ENCODE measurements around the gene ITGBL1.

The ITGBL1 gene

GRCh38 chr13:101628900-101629299 lies 176.4 kb downstream of the ITGBL1 start:
- H3K27ac ChIP-seq (ENCODE audit: low read depth, low read length) = no peak overlapping the region
- no peak overlapping the region for H3K9ac ChIP-seq (ENCODE audit: low read length)
- H3K4me1 ChIP-seq (ENCODE audit: control insufficient read depth, insufficient read depth, low read length) = peaks cover 7% of the 10 kb centered on the region
- H3K4me3 ChIP-seq (ENCODE audit: low read depth, low read length) = no peak overlapping the region
- H3K36me3 ChIP-seq (ENCODE audit: control insufficient read depth, insufficient read depth, low read length) = no peaks in the 10 kb centered on the region
- H3K9me3 ChIP-seq (ENCODE audit: control insufficient read depth, insufficient read depth, low read depth, low read length) = no peaks in the 10 kb centered on the region
- no peaks in the 10 kb centered on the region for H3K27me3 ChIP-seq (ENCODE audit: control insufficient read depth, insufficient read depth, low read length)

GRCh38 chr13:101631395-101631794 lies 178.9 kb downstream of the ITGBL1 start:
- H3K9ac ChIP-seq (ENCODE audit: low read length) = no peak overlapping the region
- H3K27me3 ChIP-seq (ENCODE audit: control insufficient read depth, insufficient read depth, low read length) = no peaks in the 10 kb centered on the region
- H3K27ac ChIP-seq (ENCODE audit: low read depth, low read length) = no peak overlapping the region
- H3K4me3 ChIP-seq (ENCODE audit: low read depth, low read length) = no peak overlapping the region
- H3K9me3 ChIP-seq (ENCODE audit: control insufficient read depth, insufficient read depth, low read depth, low read length) = no peaks in the 10 kb centered on the region
- H3K36me3 ChIP-seq (ENCODE audit: control insufficient read depth, insufficient read depth, low read length) = no peaks in the 10 kb centered on the region
- no peaks in the 10 kb centered on the region for H3K4me1 ChIP-seq (ENCODE audit: control insufficient read depth, insufficient read depth, low read length)

- Histone ChIP-seq H3K9ac (ENCODE audit: low read length) (no peak overlapping the region), H3K36me3 (ENCODE audit: control insufficient read depth, insufficient read depth, low read length) (no peaks in the 10 kb centered on the region), H3K4me3 (ENCODE audit: low read depth, low read length) (no peak overlapping the region), H3K27ac (ENCODE audit: low read depth, low read length) (no peak overlapping the region), H3K4me1 (ENCODE audit: control insufficient read depth, insufficient read depth, low read length) (no peaks in the 10 kb centered on the region), H3K27me3 (ENCODE audit: control insufficient read depth, insufficient read depth, low read length) (no peaks in the 10 kb centered on the region), H3K9me3 (ENCODE audit: control insufficient read depth, insufficient read depth, low read depth, low read length) (no peaks in the 10 kb centered on the region)
These were observed 181.7 kb downstream of the ITGBL1 start for GRCh38 chr13:101634142-101634541.

GRCh38 chr13:101639711-101640110 lies 187.2 kb downstream of the ITGBL1 start:
- H3K9me3 ChIP-seq (ENCODE audit: control insufficient read depth, insufficient read depth, low read depth, low read length) = no peaks in the 10 kb centered on the region
- H3K9ac ChIP-seq (ENCODE audit: low read length) = no peak overlapping the region
- no peaks in the 10 kb centered on the region for H3K36me3 ChIP-seq (ENCODE audit: control insufficient read depth, insufficient read depth, low read length)
- no peaks in the 10 kb centered on the region for H3K27me3 ChIP-seq (ENCODE audit: control insufficient read depth, insufficient read depth, low read length)
- no peak overlapping the region for H3K4me3 ChIP-seq (ENCODE audit: low read depth, low read length)
- no peak overlapping the region for H3K27ac ChIP-seq (ENCODE audit: low read depth, low read length)
- no peaks in the 10 kb centered on the region for H3K4me1 ChIP-seq (ENCODE audit: control insufficient read depth, insufficient read depth, low read length)

GRCh38 chr13:101640788-101641400 lies 188.4 kb downstream of the ITGBL1 start:
- Histone ChIP-seq H3K36me3 (ENCODE audit: control insufficient read depth, insufficient read depth, low read length) (no peaks in the 10 kb centered on the region), H3K4me1 (ENCODE audit: control insufficient read depth, insufficient read depth, low read length) (no peaks in the 10 kb centered on the region), H3K27ac (ENCODE audit: low read depth, low read length) (no peak overlapping the region), H3K9ac (ENCODE audit: low read length) (no peak overlapping the region), H3K9me3 (ENCODE audit: control insufficient read depth, insufficient read depth, low read depth, low read length) (no peaks in the 10 kb centered on the region), H3K27me3 (ENCODE audit: control insufficient read depth, insufficient read depth, low read length) (no peaks in the 10 kb centered on the region), H3K4me3 (ENCODE audit: low read depth, low read length) (no peak overlapping the region)

- no peak overlapping the region for H3K9ac ChIP-seq (ENCODE audit: low read length)
- H3K27ac ChIP-seq (ENCODE audit: low read depth, low read length) = no peak overlapping the region
- no peaks in the 10 kb centered on the region for H3K27me3 ChIP-seq (ENCODE audit: control insufficient read depth, insufficient read depth, low read length)
- H3K4me1 ChIP-seq (ENCODE audit: control insufficient read depth, insufficient read depth, low read length) = no peaks in the 10 kb centered on the region
- no peak overlapping the region for H3K4me3 ChIP-seq (ENCODE audit: low read depth, low read length)
- no peaks in the 10 kb centered on the region for H3K36me3 ChIP-seq (ENCODE audit: control insufficient read depth, insufficient read depth, low read length)
- no peaks in the 10 kb centered on the region for H3K9me3 ChIP-seq (ENCODE audit: control insufficient read depth, insufficient read depth, low read depth, low read length)
These were observed 193.4 kb downstream of the ITGBL1 start for GRCh38 chr13:101645871-101646270.

GRCh38 chr13:101647760-101648159 lies 195.3 kb downstream of the ITGBL1 start:
- Histone ChIP-seq H3K9ac (ENCODE audit: low read length) (no peak overlapping the region), H3K27me3 (ENCODE audit: control insufficient read depth, insufficient read depth, low read length) (no peaks in the 10 kb centered on the region), H3K36me3 (ENCODE audit: control insufficient read depth, insufficient read depth, low read length) (no peaks in the 10 kb centered on the region), H3K9me3 (ENCODE audit: control insufficient read depth, insufficient read depth, low read depth, low read length) (no peaks in the 10 kb centered on the region), H3K4me1 (ENCODE audit: control insufficient read depth, insufficient read depth, low read length) (no peaks in the 10 kb centered on the region), H3K4me3 (ENCODE audit: low read depth, low read length) (no peak overlapping the region), H3K27ac (ENCODE audit: low read depth, low read length) (no peak overlapping the region)

- Histone ChIP-seq H3K4me3 (ENCODE audit: low read depth, low read length) (no peak overlapping the region), H3K36me3 (ENCODE audit: control insufficient read depth, insufficient read depth, low read length) (no peaks in the 10 kb centered on the region), H3K27me3 (ENCODE audit: control insufficient read depth, insufficient read depth, low read length) (no peaks in the 10 kb centered on the region), H3K9me3 (ENCODE audit: control insufficient read depth, insufficient read depth, low read depth, low read length) (no peaks in the 10 kb centered on the region), H3K9ac (ENCODE audit: low read length) (no peak overlapping the region), H3K4me1 (ENCODE audit: control insufficient read depth, insufficient read depth, low read length) (no peaks in the 10 kb centered on the region), H3K27ac (ENCODE audit: low read depth, low read length) (no peak overlapping the region)
These were observed 196.5 kb downstream of the ITGBL1 start for GRCh38 chr13:101648766-101649487.

GRCh38 chr13:101649488-101650126 lies 197.1 kb downstream of the ITGBL1 start:
- no peaks in the 10 kb centered on the region for H3K4me1 ChIP-seq (ENCODE audit: control insufficient read depth, insufficient read depth, low read length)
- no peak overlapping the region for H3K4me3 ChIP-seq (ENCODE audit: low read depth, low read length)
- H3K9ac ChIP-seq (ENCODE audit: low read length) = no peak overlapping the region
- no peaks in the 10 kb centered on the region; the same call in 1 of the 2 replicates for H3K9me3 ChIP-seq (ENCODE audit: control insufficient read depth, insufficient read depth, low read depth, low read length)
- no peaks in the 10 kb centered on the region for H3K27me3 ChIP-seq (ENCODE audit: control insufficient read depth, insufficient read depth, low read length)
- no peak overlapping the region for H3K27ac ChIP-seq (ENCODE audit: low read depth, low read length)
- no peaks in the 10 kb centered on the region for H3K36me3 ChIP-seq (ENCODE audit: control insufficient read depth, insufficient read depth, low read length)

GRCh38 chr13:101654883-101655282 lies 202.4 kb downstream of the ITGBL1 start:
- H3K4me3 ChIP-seq (ENCODE audit: low read depth, low read length) = no peak overlapping the region
- no peaks in the 10 kb centered on the region for H3K36me3 ChIP-seq (ENCODE audit: control insufficient read depth, insufficient read depth, low read length)
- H3K9ac ChIP-seq (ENCODE audit: low read length) = no peak overlapping the region
- H3K27ac ChIP-seq (ENCODE audit: low read depth, low read length) = no peak overlapping the region
- H3K27me3 ChIP-seq (ENCODE audit: control insufficient read depth, insufficient read depth, low read length) = no peaks in the 10 kb centered on the region
- H3K4me1 ChIP-seq (ENCODE audit: control insufficient read depth, insufficient read depth, low read length) = no peaks in the 10 kb centered on the region
- H3K9me3 ChIP-seq (ENCODE audit: control insufficient read depth, insufficient read depth, low read depth, low read length) = no peaks in the 10 kb centered on the region; the same call in 1 of the 2 replicates

GRCh38 chr13:101655435-101655834 lies 203.0 kb downstream of the ITGBL1 start:
- Histone ChIP-seq H3K36me3 (ENCODE audit: control insufficient read depth, insufficient read depth, low read length) (no peaks in the 10 kb centered on the region), H3K4me3 (ENCODE audit: low read depth, low read length) (no peak overlapping the region), H3K27ac (ENCODE audit: low read depth, low read length) (no peak overlapping the region), H3K4me1 (ENCODE audit: control insufficient read depth, insufficient read depth, low read length) (no peaks in the 10 kb centered on the region), H3K9me3 (ENCODE audit: control insufficient read depth, insufficient read depth, low read depth, low read length) (no peaks in the 10 kb centered on the region; the same call in 1 of the 2 replicates), H3K27me3 (ENCODE audit: control insufficient read depth, insufficient read depth, low read length) (no peaks in the 10 kb centered on the region), H3K9ac (ENCODE audit: low read length) (no peak overlapping the region)
